ENCODE measurements around the gene PSME3IP1. TPM values are rescaled to one million over a fixed set of nuclear protein-coding genes. Genes with fewer than 3 reads are reported as not detected.

The PSME3IP1 gene
- total and polyA plus RNA-seq, 2 of the 8 experiments (the other 6 are each of a cell fraction or from before 2014, with no cell fraction given) = 95.1 to 98.3 TPM

GRCh38 chr16:57125376-57125775 lies 60.5 kb downstream of the PSME3IP1 start:
- no peaks in the 10 kb centered on the region for H3K23me2 ChIP-seq (ENCODE audit: low read depth, low read length)
- no peak overlapping the region for H2BK120ac ChIP-seq (replicated peaks; ENCODE audit: low read depth, low read length)
- H3K4ac ChIP-seq (replicated peaks; ENCODE audit: insufficient read length, low read depth, low read length) = no peak overlapping the region
- no peaks in the 10 kb centered on the region for H3K36me3 ChIP-seq (ENCODE audit: control insufficient read depth in 2 of 4, insufficient read depth in 4 of 4, low read length in 3 of 4)
- no peak overlapping the region for H2BK5ac ChIP-seq (ENCODE audit: low read depth, low read length)
- no peak overlapping the region for H3K9ac ChIP-seq (replicated peaks in 1 of 4; ENCODE audit: extremely low read depth in 1 of 4, low read depth in 3 of 4, low read length in 3 of 4)
- H3K27ac ChIP-seq (ENCODE audit: low read depth, low read length) = no peak overlapping the region
- no peak overlapping the region for H2BK12ac ChIP-seq (ENCODE audit: low read depth, low read length)
- no peak overlapping the region for H3K14ac ChIP-seq (ENCODE audit: insufficient read length)
- no peak overlapping the region for H2BK20ac ChIP-seq (ENCODE audit: low read length)
- H4K20me1 ChIP-seq (replicated peaks in 1 of 2; ENCODE audit: control insufficient read depth in 1 of 2, insufficient read depth in 2 of 2, low read length in 2 of 2) = no peaks in the 10 kb centered on the region
- FAIRE-seq (no peak), DNase-seq (ENCODE audit: low read depth in 1 of 2, low spot score in 2 of 2) (no peak)
- WGBS, 2 experiments (ENCODE audit: extremely low coverage in 1 of 2, insufficient coverage in 1 of 2, insufficient read length in 1 of 2, insufficient replicate concordance in 2 of 2, low coverage in 1 of 2, low lambda C conversion rate in 2 of 2, missing lambda C conversion rate in 1 of 2) = 78% methylated on average over 4 of the region's 4 CpGs; no CpG with 5 or more reads in 1 of the 2 experiments
- no peaks in the 10 kb centered on the region for H3K9me3 ChIP-seq (ENCODE audit: insufficient read depth in 2 of 2, low read depth in 1 of 2, low read length in 1 of 2)
- H3K23ac ChIP-seq (ENCODE audit: insufficient read length) = no peak overlapping the region
- H2AK5ac ChIP-seq (ENCODE audit: low read depth, low read length) = no peak overlapping the region
- H3K18ac ChIP-seq (ENCODE audit: extremely low read depth, low read length) = no peak overlapping the region
- no peaks in the 10 kb centered on the region for H3K27me3 ChIP-seq (replicated peaks in 1 of 4; ENCODE audit: control insufficient read depth in 3 of 4, extremely low read depth in 1 of 4, insufficient read depth in 3 of 4, low read length in 3 of 4)
- no peak overlapping the region for H3K56ac ChIP-seq (replicated peaks; ENCODE audit: insufficient read length, low read depth, low read length)
- H3K79me2 ChIP-seq (ENCODE audit: control insufficient read depth in 1 of 2, insufficient read depth in 2 of 2, low read length in 2 of 2) = no peaks in the 10 kb centered on the region
- no peak overlapping the region for H3K4me3 ChIP-seq (ENCODE audit: extremely low read depth in 1 of 4, insufficient read depth in 2 of 4, low read depth in 3 of 4, low read length in 4 of 4)
- POLR2A ChIA-PET (ENCODE audit: partially characterized antibody) = no interaction called here
- no peaks in the 10 kb centered on the region for H3K79me1 ChIP-seq (ENCODE audit: low read depth, low read length)
- CTCF ChIA-PET (ENCODE audit: partially characterized antibody) = interaction anchor here (1.3 kb wide), 1 partner anchor 24 kb away, joined by 3 read pairs; no protein-coding TSS in a partner anchor
- no peak overlapping the region for H4K8ac ChIP-seq (ENCODE audit: extremely low read depth, insufficient read depth, low read length)
- no peak overlapping the region; the same call in 1 of the 2 replicates for H2BK15ac ChIP-seq (ENCODE audit: low read length)
- no peak overlapping the region for H2AFZ ChIP-seq (ENCODE audit: low read length)
- H3K4me1 ChIP-seq (replicated peaks in 1 of 4; ENCODE audit: control insufficient read depth in 3 of 4, insufficient read depth in 4 of 4, low read length in 3 of 4) = no peaks in the 10 kb centered on the region; a peak in 1 of 7 replicates
- no peak overlapping the region for H4K91ac ChIP-seq (replicated peaks; ENCODE audit: insufficient read length, low read length)
- no peak overlapping the region for H3K4me2 ChIP-seq (ENCODE audit: insufficient read depth in 1 of 2, low read depth in 2 of 2, low read length in 2 of 2)
- no peak overlapping the region for H4K5ac ChIP-seq (ENCODE audit: insufficient read length, low read depth, low read length)
- TF ChIP-seq TCF12 (IDR thresholded peaks at IDR 0.05; ENCODE audit: low read depth, low read length) (no peak), SUZ12 (IDR thresholded peaks at IDR 0.05; ENCODE audit: low read length) (no peak), SP1 (IDR thresholded peaks at IDR 0.05; ENCODE audit: low read depth, low read length) (no peak)
